Measurements from ENCODE around the gene SHB. TPM values are rescaled to one million over a fixed set of nuclear protein-coding genes. Genes with fewer than 3 reads are reported as not detected.

SHB gene
- total and polyA plus RNA-seq, 2 of the 8 experiments (the other 6 are each of a cell fraction or from before 2014, with no cell fraction given): 4.1 to 12.6 TPM

DNA sequence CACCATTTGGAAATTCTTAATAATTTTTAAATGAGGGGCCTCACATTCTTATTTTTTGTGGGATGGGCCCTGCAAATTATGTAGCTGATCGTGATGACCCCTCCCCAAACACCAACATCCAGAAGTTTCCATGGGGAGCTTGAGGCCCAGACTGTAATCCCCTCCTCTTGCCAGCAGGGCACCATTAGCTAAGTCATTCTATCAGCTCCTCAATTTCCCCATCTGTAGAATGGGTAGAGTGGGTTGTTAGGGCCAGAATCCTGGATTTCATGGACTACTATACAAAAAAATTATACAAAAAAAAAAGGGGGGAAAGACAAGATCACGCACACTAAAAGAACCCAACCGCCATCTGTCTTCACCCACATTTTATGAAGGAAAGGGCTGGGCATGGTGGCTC is 38.4 kb downstream of the SHB start:
- H3K79me1 ChIP-seq (ENCODE audit: low read depth, low read length): peaks cover 11% of the 10 kb centered on the region
- no peak for FAIRE-seq

More for the DNA sequence above, 38.4 kb downstream of the SHB start:
- peaks cover 0 to 37% of the 10 kb centered on the region in 2 experiments; a peak in 1 of 4 replicates for H3K79me2 ChIP-seq (ENCODE audit: control insufficient read depth in 1 of 2, insufficient read depth in 2 of 2, low read length in 2 of 2)
- no peak overlapping the region for H4K91ac ChIP-seq (replicated peaks; ENCODE audit: insufficient read length, low read length)
- no peak overlapping the region for H3K27ac ChIP-seq (ENCODE audit: low read depth, low read length)
- H2AK5ac ChIP-seq (ENCODE audit: low read depth, low read length): no peak overlapping the region
- peaks cover 14 to 24% (median 18%) of the 10 kb centered on the region in 4 experiments for H3K4me1 ChIP-seq (replicated peaks in 1 of 4; ENCODE audit: control insufficient read depth in 3 of 4, insufficient read depth in 4 of 4, low read length in 3 of 4)
- no peak overlapping the region for H4K5ac ChIP-seq (ENCODE audit: insufficient read length, low read depth, low read length)
- H4K20me1 ChIP-seq (replicated peaks in 1 of 2; ENCODE audit: control insufficient read depth in 1 of 2, insufficient read depth in 2 of 2, low read length in 2 of 2): peaks cover 0 to 2% of the 10 kb centered on the region in 2 experiments
- H2BK20ac ChIP-seq (ENCODE audit: low read length): no peak overlapping the region
- H3K27me3 ChIP-seq (replicated peaks in 1 of 4; ENCODE audit: control insufficient read depth in 3 of 4, extremely low read depth in 1 of 4, insufficient read depth in 3 of 4, low read length in 3 of 4): no peaks in the 10 kb centered on the region
- H2AFZ ChIP-seq (ENCODE audit: low read length): no peak overlapping the region
- no peak overlapping the region for H3K18ac ChIP-seq (ENCODE audit: extremely low read depth, low read length)
- no peak overlapping the region for H3K9ac ChIP-seq (replicated peaks in 1 of 4; ENCODE audit: extremely low read depth in 1 of 4, low read depth in 3 of 4, low read length in 3 of 4)
- CTCF ChIA-PET (ENCODE audit: partially characterized antibody): interaction anchor here (0.8 to 2.4 kb wide), 11 partner anchors 11 to 117 kb away, joined by 3 to 16 read pairs (median 4); no protein-coding TSS in a partner anchor
- H3K23me2 ChIP-seq (ENCODE audit: low read depth, low read length): no peaks in the 10 kb centered on the region
- H3K4ac ChIP-seq (replicated peaks; ENCODE audit: insufficient read length, low read depth, low read length): no peak overlapping the region
- no peak overlapping the region for H2BK5ac ChIP-seq (ENCODE audit: low read depth, low read length)
- POLR2A ChIA-PET (ENCODE audit: partially characterized antibody): interaction anchor here (1.2 to 2.4 kb wide), 3 partner anchors 12 to 32 kb away, joined by 3 to 8 read pairs (median 3); no protein-coding TSS in a partner anchor
- 80% methylated on average over 3 of the region's 3 CpGs; no CpG with 5 or more reads in 1 of the 2 experiments for WGBS, 2 experiments (ENCODE audit: extremely low coverage in 1 of 2, insufficient coverage in 1 of 2, insufficient read length in 1 of 2, insufficient replicate concordance in 2 of 2, low coverage in 1 of 2, low lambda C conversion rate in 2 of 2, missing lambda C conversion rate in 1 of 2)
- H3K9me3 ChIP-seq (ENCODE audit: insufficient read depth in 2 of 2, low read depth in 1 of 2, low read length in 1 of 2): no peaks in the 10 kb centered on the region
- no peak overlapping the region for H3K14ac ChIP-seq (ENCODE audit: insufficient read length)
- no peak overlapping the region for H3K4me3 ChIP-seq (ENCODE audit: extremely low read depth in 1 of 4, insufficient read depth in 2 of 4, low read depth in 3 of 4, low read length in 4 of 4)
- DNase-seq (ENCODE audit: low read depth in 1 of 2, low spot score in 2 of 2): no peak
- no peak overlapping the region for H3K56ac ChIP-seq (replicated peaks; ENCODE audit: insufficient read length, low read depth, low read length)
- H3K36me3 ChIP-seq (ENCODE audit: control insufficient read depth in 2 of 4, insufficient read depth in 4 of 4, low read length in 3 of 4): no peaks in the 10 kb centered on the region
- TF ChIP-seq KDM1A (IDR thresholded peaks at IDR 0.05; ENCODE audit: borderline replicate concordance, low read length) (peak; percentile 92), RBBP5 (IDR thresholded peaks at IDR 0.05; ENCODE audit: borderline replicate concordance, low read depth, low read length) (no peak), HDAC2 (IDR thresholded peaks at IDR 0.05; ENCODE audit: borderline replicate concordance in 1 of 2, low read depth in 2 of 2, low read length in 2 of 2) (peak in 1 of 2 experiments; percentile 67; a peak in 1 of 4 replicates)
- no peak overlapping the region for H4K8ac ChIP-seq (ENCODE audit: extremely low read depth, insufficient read depth, low read length)
- H2BK15ac ChIP-seq (ENCODE audit: low read length): no peak overlapping the region
- no peak overlapping the region for H2BK12ac ChIP-seq (ENCODE audit: low read depth, low read length)
- no peak overlapping the region for H2BK120ac ChIP-seq (replicated peaks; ENCODE audit: low read depth, low read length)
- H3K23ac ChIP-seq (ENCODE audit: insufficient read length): no peak overlapping the region
- no peak overlapping the region for H3K4me2 ChIP-seq (ENCODE audit: insufficient read depth in 1 of 2, low read depth in 2 of 2, low read length in 2 of 2)
